C4-2B (cell line): ENCODE measurements around the gene TRAPPC11.

Source experiments
- ZFX ChIP-seq: fragments of 450-650 bp; IDR thresholded peaks from 2 replicates; pipeline ENCODE4 v1.6.1; 2017
- TF ChIP-seq, protein P1 (sequence below): fragments of 450-650 bp; conservative IDR thresholded peaks from 2 replicates; pipeline ENCODE4 v1.5.1; 2017; ENCODE audit warnings: mild to moderate bottlenecking

DNA sequence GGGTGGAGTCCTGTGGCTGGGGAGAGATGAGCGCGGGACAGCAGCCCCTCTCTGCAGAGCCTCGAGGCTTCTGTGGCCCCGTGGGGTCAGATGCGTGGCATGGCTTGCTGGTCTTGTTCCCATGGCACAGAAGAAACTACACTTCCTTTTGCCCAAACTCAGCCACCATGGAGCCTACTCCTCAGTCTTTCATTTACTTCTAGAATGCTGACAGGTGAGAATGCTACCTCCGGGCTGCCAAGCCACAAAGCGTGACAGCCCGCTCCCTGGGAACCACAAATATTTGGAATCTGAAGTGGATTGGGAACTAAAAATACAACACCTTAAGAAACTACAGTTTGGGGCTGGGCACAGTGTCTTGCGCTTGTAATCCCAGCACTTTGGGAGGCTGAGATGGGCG, 98.0 kb downstream of the TRAPPC11 start:
- TF ChIP-seq, protein P1, sequence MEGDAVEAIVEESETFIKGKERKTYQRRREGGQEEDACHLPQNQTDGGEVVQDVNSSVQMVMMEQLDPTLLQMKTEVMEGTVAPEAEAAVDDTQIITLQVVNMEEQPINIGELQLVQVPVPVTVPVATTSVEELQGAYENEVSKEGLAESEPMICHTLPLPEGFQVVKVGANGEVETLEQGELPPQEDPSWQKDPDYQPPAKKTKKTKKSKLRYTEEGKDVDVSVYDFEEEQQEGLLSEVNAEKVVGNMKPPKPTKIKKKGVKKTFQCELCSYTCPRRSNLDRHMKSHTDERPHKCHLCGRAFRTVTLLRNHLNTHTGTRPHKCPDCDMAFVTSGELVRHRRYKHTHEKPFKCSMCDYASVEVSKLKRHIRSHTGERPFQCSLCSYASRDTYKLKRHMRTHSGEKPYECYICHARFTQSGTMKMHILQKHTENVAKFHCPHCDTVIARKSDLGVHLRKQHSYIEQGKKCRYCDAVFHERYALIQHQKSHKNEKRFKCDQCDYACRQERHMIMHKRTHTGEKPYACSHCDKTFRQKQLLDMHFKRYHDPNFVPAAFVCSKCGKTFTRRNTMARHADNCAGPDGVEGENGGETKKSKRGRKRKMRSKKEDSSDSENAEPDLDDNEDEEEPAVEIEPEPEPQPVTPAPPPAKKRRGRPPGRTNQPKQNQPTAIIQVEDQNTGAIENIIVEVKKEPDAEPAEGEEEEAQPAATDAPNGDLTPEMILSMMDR = no peak
- TF ChIP-seq ZFX = no peak
